Hindlimb muscle (tissue), 1 donor: ENCODE data around the gene ITGB7. TPM values are rescaled to one million over a fixed set of nuclear protein-coding genes. Genes with fewer than 3 reads are reported as not detected.

ENCODE experiments used
- DNase-seq: peaks from one replicate; pipeline ENCODE4 v3.0.0-alpha.2; 2013
- polyA plus RNA-seq: library from polyadenylated mRNA; unstranded; fragments of 120-200 nt; gene quantifications from one replicate; pipeline ENCODE4 v1.2.1, GENCODE V29; 2013; ENCODE audit not compliant: insufficient read length

Gene ITGB7
- polyA plus RNA-seq, 1 donor = 0.76 TPM

DNA sequence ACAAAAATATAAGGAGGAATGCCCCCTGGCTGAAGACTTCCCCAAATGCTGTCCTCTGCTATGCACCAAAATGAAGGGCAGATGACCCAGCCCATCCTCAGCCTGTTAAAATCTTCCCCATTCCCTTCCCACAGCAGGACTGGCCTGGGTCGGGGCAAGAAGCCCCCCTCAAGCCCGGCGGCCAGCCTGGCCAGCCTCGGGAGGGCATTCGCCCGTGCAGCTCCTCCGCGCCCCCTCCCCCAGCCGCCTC, 24.5 kb upstream of the ITGB7 start:
- no peak for DNase-seq

- no peak for DNase-seq
Measured at GRCh38 chr12:53230108-53230845, 23.2 kb upstream of the ITGB7 start.

GRCh38 chr12:53229454-53229853, 22.4 kb upstream of the ITGB7 start:
- no peak for DNase-seq

DNA sequence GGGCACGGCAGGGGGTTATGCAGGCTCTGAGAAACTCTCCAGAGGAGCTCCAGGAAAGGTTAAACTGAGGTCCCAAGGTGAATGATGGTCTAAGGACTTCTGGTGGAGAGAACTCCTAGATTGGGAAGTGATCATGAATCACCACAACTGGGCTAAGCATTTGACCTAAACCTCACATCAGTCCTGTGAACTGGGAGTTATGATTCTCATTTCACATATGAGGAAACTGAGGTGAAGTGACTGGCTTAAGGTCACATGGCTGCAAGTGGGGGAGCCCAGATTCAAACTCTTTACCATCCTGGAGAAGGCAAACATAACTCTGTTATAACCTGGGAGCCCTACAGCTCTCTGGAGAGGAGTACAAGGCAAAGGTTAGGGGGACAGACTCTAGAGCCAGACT, 20.8 kb upstream of the ITGB7 start:
- DNase-seq = no peak

GRCh38 chr12:53227341-53227740, 20.3 kb upstream of the ITGB7 start:
- no peak for DNase-seq

- no peak for DNase-seq
Measured at GRCh38 chr12:53226815-53227214, 19.8 kb upstream of the ITGB7 start.

GRCh38 chr12:53225635-53226424, 18.8 kb upstream of the ITGB7 start:
- DNase-seq = no peak

GRCh38 chr12:53224897-53225634, 18.0 kb upstream of the ITGB7 start:
- no peak for DNase-seq

GRCh38 chr12:53224061-53224896, 17.2 kb upstream of the ITGB7 start:
- DNase-seq = no peak

GRCh38 chr12:53223389-53224060, 16.5 kb upstream of the ITGB7 start:
- DNase-seq = no peak

DNA sequence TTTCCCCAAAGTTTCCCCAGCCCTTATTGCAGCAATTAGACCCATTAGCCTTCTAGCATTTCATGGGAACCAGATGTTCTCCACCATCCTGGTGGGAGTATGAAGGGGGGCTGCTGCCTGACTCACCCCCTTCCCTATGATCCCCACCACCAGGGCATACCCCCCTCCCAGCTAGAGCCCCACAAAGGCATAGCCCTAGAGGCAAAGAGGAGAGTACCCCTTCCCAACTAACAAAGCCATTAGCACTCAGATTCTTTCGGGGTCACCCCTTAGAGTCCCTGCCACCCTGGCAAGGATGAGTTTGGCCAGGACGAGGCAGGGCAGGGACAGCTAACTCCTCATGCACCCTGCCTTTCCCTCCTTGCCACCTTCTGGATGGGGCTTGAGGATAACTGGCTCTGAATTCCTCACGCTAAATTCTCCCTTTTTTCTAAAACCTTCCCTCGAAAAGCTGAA, 15.8 kb upstream of the ITGB7 start:
- DNase-seq = no peak

- DNase-seq = no peak
Measured at GRCh38 chr12:53222170-53222721, 15.2 kb upstream of the ITGB7 start.

GRCh38 chr12:53221203-53222080, 14.4 kb upstream of the ITGB7 start:
- DNase-seq = peak; percentile 75

GRCh38 chr12:53220694-53221202, 13.7 kb upstream of the ITGB7 start:
- DNase-seq = peak; percentile 94

GRCh38 chr12:53219956-53220693, 13.1 kb upstream of the ITGB7 start:
- DNase-seq = peak; percentile 83

DNA sequence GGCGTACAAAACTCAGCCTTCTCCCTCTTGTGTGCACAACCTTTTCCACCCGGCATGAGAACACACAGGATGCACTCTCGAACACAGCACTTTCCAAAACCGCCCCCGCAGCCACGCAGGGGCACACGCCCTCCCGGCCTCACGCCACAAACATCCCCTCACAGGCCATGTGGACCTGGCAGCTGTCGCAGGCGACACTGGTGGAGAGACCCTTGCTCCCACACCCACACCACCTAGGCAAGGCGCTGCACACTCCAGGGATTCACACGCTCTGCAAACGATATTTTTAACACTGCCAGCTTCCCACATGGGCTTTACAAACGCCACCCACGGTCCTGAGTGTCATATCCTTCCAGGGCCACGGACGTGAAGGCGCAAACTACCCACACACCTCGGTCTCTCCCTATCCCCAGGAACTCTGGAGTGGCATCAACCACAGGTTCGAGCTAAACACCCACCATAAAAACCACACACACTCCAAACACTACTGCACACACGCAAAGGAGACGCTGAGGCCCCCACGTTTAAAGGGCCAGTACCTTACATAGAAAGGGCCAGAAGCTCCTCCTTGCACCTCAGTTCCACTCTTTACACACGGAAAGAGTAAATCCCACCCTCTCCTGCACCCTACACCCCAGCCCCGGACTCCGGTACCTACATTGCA, 12.4 kb upstream of the ITGB7 start:
- DNase-seq = no peak

DNA sequence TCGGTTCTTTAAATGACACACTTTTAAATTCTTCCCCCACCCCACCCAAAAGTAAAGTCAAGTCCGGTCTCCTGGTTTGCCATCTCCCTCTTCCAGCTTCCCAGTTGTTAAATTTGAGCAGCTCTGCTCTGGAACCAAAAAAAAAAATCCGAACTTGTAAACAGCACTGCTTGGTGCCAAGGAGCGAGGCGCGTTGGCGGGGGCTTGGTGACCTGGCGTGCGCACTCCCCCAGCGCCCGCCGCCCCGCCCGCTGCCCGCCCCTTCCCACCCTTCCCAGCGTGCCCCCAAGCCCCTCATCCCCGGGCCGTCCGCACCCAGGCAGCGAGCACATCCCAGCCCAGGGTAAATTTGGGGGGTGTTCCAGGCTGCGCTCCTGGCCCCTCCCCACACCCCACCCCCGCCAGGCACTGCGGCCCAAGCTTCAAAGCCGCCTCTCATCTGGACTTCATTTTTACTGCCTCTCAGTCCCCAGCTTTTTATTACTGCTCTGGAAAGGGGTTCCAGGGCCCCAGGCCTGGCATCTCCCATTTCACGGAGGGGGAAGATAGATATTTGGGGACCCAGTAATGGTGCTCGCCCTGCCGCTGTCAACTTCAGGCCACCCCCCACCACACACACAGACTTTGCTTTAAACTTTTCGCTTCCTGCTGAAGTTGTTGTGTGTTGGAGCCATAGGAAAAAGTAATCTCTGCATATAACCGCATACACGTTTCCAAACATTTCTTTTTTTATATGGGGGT, 11.7 kb upstream of the ITGB7 start:
- peak; percentile 54 for DNase-seq

DNA sequence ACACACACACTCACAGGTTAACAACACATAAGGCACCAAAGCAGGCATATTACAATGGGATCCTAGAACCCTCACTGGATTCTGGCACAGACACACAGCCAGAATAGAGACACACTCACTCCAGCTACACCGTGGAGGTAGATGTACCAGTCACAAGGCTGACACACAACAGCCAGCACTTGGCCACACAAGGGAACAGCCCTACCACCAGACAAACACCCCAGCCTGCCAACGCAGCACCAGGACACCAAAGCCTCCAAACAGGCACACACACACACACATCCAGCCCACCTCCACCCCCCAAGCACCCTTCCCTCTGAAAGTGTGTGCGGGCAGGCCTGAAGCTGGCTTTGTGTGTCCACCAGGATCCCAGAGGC, 10.9 kb upstream of the ITGB7 start:
- DNase-seq = no peak
